Lower lobe of right lung (tissue), 2 donors: ENCODE measurements around the gene SCGB1A1. TPM values are rescaled to one million over a fixed set of nuclear protein-coding genes. Genes with fewer than 3 reads are reported as not detected.

Source experiments
- ATAC-seq, 2 donors: fragments of 200-7000 bp; cut with Tn5 transposase; one replicate each; pipeline ENCODE4 v1.9.1; 2020 to 2022; ENCODE audit warnings: mild to moderate bottlenecking in 2 of 2, moderate library complexity in 2 of 2
- DNase-seq: peaks from one replicate; pipeline ENCODE4 v3.0.0-alpha.2; 2020
- H3K27ac ChIP-seq: fragments of 200-600 bp; one replicate; pipeline ENCODE4 v1.8.0; 2022
- H3K27me3 ChIP-seq: fragments of 200-600 bp; one replicate; pipeline ENCODE4 v1.8.0; 2022; ENCODE audit warnings: low read depth
- H3K36me3 ChIP-seq: fragments of 200-600 bp; one replicate; pipeline ENCODE4 v1.8.0; 2022; ENCODE audit warnings: mild to moderate bottlenecking
- H3K4me1 ChIP-seq: fragments of 200-600 bp; one replicate; pipeline ENCODE4 v1.8.0; 2022
- H3K4me3 ChIP-seq: fragments of 200-600 bp; one replicate; pipeline ENCODE4 v1.8.0; 2022; ENCODE audit warnings: mild to moderate bottlenecking
- H3K9me3 ChIP-seq: fragments of 200-600 bp; one replicate; pipeline ENCODE4 v1.8.0; 2022
- intact Hi-C: fragments of 100-400 bp; cut with DNase I; formaldehyde crosslinking; loops from one replicate; pipeline ENCODE4 v1.11.0; 2022
- total RNA-seq: library from RNA; stranded (reverse); fragmentation: NEBNext Ultra II Directional; extraction: Animal tissue kit (Norgen Biotek cat#: 25700); gene quantifications from one replicate; pipeline ENCODE4 v1.2.1, GENCODE V29; 2021
- TF ChIP-seq, protein P1 (sequence below): fragments of 200-600 bp; IDR thresholded peaks from one replicate; pipeline ENCODE4 v1.8.0; 2022; ENCODE audit warnings: antibody characterized with exemption, mild to moderate bottlenecking
- donor health status: DM: no; HTN: yes; CAD: no; lungs with severe emphysema.

SCGB1A1 gene
- total RNA-seq, 1 donor from 2014 or later: 3,364 TPM

GRCh38 chr11:62416596-62416995, 2.2 kb upstream of the SCGB1A1 start:
- Histone ChIP-seq H3K36me3 (no peaks in the 10 kb centered on the region), H3K4me3 (no peak overlapping the region), H3K4me1 (no peaks in the 10 kb centered on the region), H3K27me3 (no peaks in the 10 kb centered on the region), H3K27ac (no peak overlapping the region), H3K9me3 (no peaks in the 10 kb centered on the region)
- no peak for DNase-seq
- no peak for ATAC-seq
- intact Hi-C loops: no loop called here
- TF ChIP-seq, protein P1, sequence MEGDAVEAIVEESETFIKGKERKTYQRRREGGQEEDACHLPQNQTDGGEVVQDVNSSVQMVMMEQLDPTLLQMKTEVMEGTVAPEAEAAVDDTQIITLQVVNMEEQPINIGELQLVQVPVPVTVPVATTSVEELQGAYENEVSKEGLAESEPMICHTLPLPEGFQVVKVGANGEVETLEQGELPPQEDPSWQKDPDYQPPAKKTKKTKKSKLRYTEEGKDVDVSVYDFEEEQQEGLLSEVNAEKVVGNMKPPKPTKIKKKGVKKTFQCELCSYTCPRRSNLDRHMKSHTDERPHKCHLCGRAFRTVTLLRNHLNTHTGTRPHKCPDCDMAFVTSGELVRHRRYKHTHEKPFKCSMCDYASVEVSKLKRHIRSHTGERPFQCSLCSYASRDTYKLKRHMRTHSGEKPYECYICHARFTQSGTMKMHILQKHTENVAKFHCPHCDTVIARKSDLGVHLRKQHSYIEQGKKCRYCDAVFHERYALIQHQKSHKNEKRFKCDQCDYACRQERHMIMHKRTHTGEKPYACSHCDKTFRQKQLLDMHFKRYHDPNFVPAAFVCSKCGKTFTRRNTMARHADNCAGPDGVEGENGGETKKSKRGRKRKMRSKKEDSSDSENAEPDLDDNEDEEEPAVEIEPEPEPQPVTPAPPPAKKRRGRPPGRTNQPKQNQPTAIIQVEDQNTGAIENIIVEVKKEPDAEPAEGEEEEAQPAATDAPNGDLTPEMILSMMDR: no peak

DNA sequence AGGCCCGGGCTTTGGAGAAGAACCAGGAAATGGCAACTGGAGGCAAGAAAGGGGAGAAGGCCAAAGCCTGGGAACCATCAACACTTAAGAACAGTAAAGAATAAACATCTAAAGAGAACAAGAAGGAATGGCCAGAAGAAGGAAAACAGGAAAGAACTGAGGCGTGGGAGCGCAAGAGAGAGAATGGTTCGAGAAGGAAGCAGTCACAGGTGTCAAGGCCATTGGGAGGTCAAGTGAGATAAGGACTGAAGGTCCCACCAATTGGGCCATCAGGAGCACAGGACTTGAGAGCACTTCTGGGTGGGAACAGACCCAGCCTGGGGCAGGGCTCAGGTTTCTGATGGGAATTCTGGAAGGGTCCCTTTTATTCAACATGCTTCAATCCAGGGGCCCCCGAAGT, 697 bp upstream of the SCGB1A1 start:
- no peak overlapping the region for H3K27ac ChIP-seq
- ATAC-seq: no peak
- DNase-seq: no peak

DNA sequence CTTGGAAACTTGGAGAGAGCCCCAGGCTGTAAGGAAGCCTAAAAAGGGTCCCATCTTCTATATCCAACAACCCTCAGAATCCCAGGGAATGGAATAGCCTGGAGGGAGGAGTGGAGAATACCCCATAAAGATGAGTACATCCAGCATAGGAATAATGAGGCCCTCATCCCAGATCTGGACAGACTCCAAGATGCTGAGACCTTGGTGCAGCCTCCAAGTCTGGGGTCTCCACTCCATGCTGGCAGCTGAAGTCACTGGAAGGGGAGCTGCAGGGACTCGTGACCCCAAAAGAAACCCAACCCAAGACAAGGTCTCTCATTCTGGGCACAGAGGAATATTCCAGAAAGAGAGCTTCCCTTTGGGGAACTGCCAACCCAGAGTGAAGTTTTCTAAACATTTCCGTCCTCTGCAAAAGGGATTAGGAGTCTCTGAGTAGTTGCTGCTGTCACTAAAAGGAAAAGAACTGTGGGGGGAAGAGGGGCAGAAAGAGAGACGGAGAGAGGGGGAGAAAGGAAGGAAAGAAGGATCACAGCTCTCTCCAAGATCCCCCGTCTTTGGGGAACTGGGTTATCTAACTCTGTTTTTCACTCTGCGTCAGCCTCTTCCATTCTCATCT, 589 bp downstream of the SCGB1A1 start:
- DNase-seq (no peak), ATAC-seq (no peak)
- Histone ChIP-seq H3K27ac (peak overlapping the region; percentile 44), H3K36me3 (no peaks in the 10 kb centered on the region), H3K4me3 (no peak overlapping the region), H3K9me3 (no peaks in the 10 kb centered on the region), H3K4me1 (no peaks in the 10 kb centered on the region), H3K27me3 (no peaks in the 10 kb centered on the region)
- intact Hi-C loops: no loop called here
- TF ChIP-seq, protein P1: no peak

More for the DNA sequence above, 697 bp upstream of the SCGB1A1 start:
- H3K36me3 ChIP-seq: no peaks in the 10 kb centered on the region
- intact Hi-C loops: no loop called here
- TF ChIP-seq, protein P1: no peak
- H3K9me3 ChIP-seq: no peaks in the 10 kb centered on the region
- no peak overlapping the region for H3K4me3 ChIP-seq
- no peaks in the 10 kb centered on the region for H3K4me1 ChIP-seq
- H3K27me3 ChIP-seq: no peaks in the 10 kb centered on the region

- no peaks in the 10 kb centered on the region for H3K27me3 ChIP-seq
- no peaks in the 10 kb centered on the region for H3K9me3 ChIP-seq
- H3K4me3 ChIP-seq: no peak overlapping the region
- no peaks in the 10 kb centered on the region for H3K4me1 ChIP-seq
- TF ChIP-seq, protein P1: no peak
- no peaks in the 10 kb centered on the region for H3K36me3 ChIP-seq
- DNase-seq (no peak), ATAC-seq (no peak)
- intact Hi-C loops: no loop called here
- peak overlapping the region; percentile 44 for H3K27ac ChIP-seq
Observed at GRCh38 chr11:62419943-62420342, 1.1 kb downstream of the SCGB1A1 start.

DNA sequence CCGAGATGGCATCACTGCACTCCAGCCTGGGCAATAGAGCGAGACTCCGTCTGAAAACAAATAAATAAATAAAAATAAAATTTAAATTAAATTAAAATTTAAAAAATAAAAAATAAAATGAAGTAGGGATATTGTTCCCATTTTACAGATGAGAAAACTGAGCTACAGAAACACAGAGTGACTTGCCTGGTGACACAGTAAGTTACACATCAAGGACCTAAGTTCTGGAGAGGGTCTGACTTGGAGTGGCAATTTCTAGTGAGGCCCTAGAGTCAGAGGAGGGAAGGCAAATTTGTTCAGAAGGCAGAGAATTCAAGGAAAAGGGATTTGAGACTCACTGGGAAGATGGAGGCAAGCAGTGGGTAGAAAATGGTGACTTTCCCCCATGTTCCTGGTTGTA, 2.0 kb downstream of the SCGB1A1 start:
- Histone ChIP-seq H3K4me1 (no peaks in the 10 kb centered on the region), H3K36me3 (no peaks in the 10 kb centered on the region), H3K27me3 (no peaks in the 10 kb centered on the region), H3K4me3 (no peak overlapping the region), H3K9me3 (no peaks in the 10 kb centered on the region), H3K27ac (no peak overlapping the region)
- TF ChIP-seq, protein P1: no peak
- intact Hi-C loops: no loop called here
- no peak for DNase-seq
- ATAC-seq: no peak
